Parathyroid adenoma (tissue), 2 donors: ENCODE data around the gene ZFAND3.

Experiments
- H2AFZ ChIP-seq: fragments of 300-600 bp; sonication (generic); one replicate; pipeline ENCODE4 v1.7.0; 2017; ENCODE audit warnings: antibody characterized with exemption, mild to moderate bottlenecking
- H3K27ac ChIP-seq: fragments of 300-600 bp; sonication (generic); one replicate; pipeline ENCODE4 v1.7.0; 2017
- H3K27me3 ChIP-seq: fragments of 300-600 bp; sonication (generic); one replicate; pipeline ENCODE4 v1.7.0; 2017; ENCODE audit warnings: low read length; ENCODE audit not compliant: control insufficient read depth, insufficient read depth
- H3K36me3 ChIP-seq: fragments of 300-600 bp; sonication (generic); one replicate; pipeline ENCODE4 v1.7.0; 2017; ENCODE audit warnings: low read length; ENCODE audit not compliant: control insufficient read depth, insufficient read depth
- H3K4me1 ChIP-seq: fragments of 300-600 bp; sonication (generic); one replicate; pipeline ENCODE4 v1.7.0; 2017; ENCODE audit warnings: control low read depth
- H3K4me2 ChIP-seq: fragments of 300-600 bp; sonication (generic); one replicate; pipeline ENCODE4 v1.7.0; 2017; ENCODE audit warnings: low read length
- H3K4me3 ChIP-seq: fragments of 300-600 bp; sonication (generic); one replicate; pipeline ENCODE4 v1.7.0; 2017; ENCODE audit warnings: low read depth, low read length
- H3K79me2 ChIP-seq: fragments of 300-600 bp; sonication (generic); one replicate; pipeline ENCODE4 v1.7.0; 2017; ENCODE audit warnings: control low read depth
- H3K9ac ChIP-seq: fragments of 300-600 bp; sonication (generic); one replicate; pipeline ENCODE4 v1.7.0; 2017; ENCODE audit warnings: mild to moderate bottlenecking
- H3K9me3 ChIP-seq: fragments of 300-600 bp; sonication (generic); one replicate; pipeline ENCODE4 v1.7.0; 2017; ENCODE audit warnings: low read length; ENCODE audit not compliant: control insufficient read depth
- TF ChIP-seq, protein P1 (sequence below): fragments of 300-600 bp; sonication (generic); IDR thresholded peaks from one replicate; pipeline ENCODE4 v1.7.0; 2017; ENCODE audit warnings: antibody characterized with exemption, mild to moderate bottlenecking
- donor health status: primary hyperparathyroidism.

The ZFAND3 gene

DNA sequence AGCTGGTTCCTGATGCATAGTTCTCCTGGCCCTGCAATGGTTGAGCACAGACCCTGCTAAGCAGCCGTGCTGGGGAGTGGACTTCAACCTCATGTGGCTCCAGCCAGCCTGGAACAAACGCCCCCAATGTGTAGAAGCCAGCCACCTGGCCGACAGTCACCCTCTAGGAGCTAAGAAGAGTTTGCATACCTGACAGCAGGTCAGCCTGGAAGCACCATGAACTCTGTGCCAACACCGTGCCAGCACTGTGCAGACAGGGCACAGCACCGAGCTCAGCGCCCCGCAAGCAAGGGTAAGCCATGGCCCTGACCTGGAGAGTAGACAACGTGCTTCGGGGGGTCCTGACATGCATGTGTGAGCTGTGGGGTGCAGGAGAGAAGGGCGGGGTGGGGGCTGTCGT lies 356.3 kb downstream of the ZFAND3 start:
- no peak overlapping the region for H3K9ac ChIP-seq
- no peaks in the 10 kb centered on the region for H3K4me1 ChIP-seq
- H3K4me3 ChIP-seq, result no peak overlapping the region
- no peaks in the 10 kb centered on the region for H3K79me2 ChIP-seq
- no peak overlapping the region for H3K4me2 ChIP-seq
- H3K27ac ChIP-seq, result no peak overlapping the region
- no peaks in the 10 kb centered on the region for H3K9me3 ChIP-seq
- no peak overlapping the region for H2AFZ ChIP-seq
- TF ChIP-seq, protein P1, sequence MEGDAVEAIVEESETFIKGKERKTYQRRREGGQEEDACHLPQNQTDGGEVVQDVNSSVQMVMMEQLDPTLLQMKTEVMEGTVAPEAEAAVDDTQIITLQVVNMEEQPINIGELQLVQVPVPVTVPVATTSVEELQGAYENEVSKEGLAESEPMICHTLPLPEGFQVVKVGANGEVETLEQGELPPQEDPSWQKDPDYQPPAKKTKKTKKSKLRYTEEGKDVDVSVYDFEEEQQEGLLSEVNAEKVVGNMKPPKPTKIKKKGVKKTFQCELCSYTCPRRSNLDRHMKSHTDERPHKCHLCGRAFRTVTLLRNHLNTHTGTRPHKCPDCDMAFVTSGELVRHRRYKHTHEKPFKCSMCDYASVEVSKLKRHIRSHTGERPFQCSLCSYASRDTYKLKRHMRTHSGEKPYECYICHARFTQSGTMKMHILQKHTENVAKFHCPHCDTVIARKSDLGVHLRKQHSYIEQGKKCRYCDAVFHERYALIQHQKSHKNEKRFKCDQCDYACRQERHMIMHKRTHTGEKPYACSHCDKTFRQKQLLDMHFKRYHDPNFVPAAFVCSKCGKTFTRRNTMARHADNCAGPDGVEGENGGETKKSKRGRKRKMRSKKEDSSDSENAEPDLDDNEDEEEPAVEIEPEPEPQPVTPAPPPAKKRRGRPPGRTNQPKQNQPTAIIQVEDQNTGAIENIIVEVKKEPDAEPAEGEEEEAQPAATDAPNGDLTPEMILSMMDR, result no peak
- no peaks in the 10 kb centered on the region for H3K36me3 ChIP-seq
- H3K27me3 ChIP-seq, result no peaks in the 10 kb centered on the region

DNA sequence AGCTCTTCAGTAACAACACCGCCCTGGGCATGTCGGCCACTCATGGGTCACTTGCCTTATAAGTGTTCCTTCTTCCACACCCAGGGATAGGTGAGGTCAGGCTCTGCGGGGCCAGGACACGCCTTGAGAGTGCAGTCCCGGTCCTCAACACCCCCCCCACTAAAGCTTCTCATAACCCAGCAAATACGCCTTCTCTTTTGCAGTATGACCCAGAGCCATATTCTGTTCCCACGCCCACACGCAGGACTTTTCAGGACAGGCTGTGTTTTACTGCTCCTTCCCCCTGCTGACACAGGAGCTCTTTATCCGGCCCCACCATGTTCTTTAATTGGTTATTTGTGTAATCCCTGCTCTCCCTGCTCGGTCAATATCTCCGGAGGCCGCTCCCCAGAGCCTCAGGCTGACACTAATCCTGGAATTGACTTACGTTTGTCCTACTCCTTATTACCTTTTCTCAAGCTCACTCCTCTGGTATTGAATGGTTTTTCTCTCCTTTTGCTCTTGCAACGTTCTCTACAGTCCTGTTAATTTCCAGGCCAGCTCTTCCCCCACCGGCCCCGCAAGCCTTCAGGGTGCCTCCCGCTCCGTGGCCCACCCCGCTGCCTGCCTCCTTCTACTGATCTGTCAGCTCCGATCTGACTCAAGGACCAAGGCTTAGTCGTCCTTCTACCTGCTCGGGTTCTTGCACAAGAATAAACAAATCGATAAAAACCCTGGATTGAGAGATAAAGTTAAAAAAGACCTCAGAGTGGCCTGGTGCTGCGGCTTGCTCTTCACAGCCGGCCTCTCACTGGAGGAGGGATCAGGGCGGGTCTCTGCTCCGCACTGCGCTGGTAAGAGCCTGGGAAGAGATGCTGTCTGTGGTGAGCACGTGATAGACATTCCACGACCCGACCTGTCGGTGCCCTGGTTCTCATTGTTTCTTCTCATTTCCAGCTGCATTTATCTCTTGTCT lies 357.5 kb downstream of the ZFAND3 start:
- no peaks in the 10 kb centered on the region for H3K27me3 ChIP-seq
- H3K9ac ChIP-seq, result no peak overlapping the region
- no peaks in the 10 kb centered on the region for H3K79me2 ChIP-seq
- H3K4me2 ChIP-seq, result no peak overlapping the region
- no peaks in the 10 kb centered on the region for H3K36me3 ChIP-seq
- TF ChIP-seq, protein P1, result no peak
- no peak overlapping the region for H3K27ac ChIP-seq
- H3K4me3 ChIP-seq, result no peak overlapping the region
- no peaks in the 10 kb centered on the region for H3K4me1 ChIP-seq
- no peaks in the 10 kb centered on the region for H3K9me3 ChIP-seq
- H2AFZ ChIP-seq, result no peak overlapping the region

DNA sequence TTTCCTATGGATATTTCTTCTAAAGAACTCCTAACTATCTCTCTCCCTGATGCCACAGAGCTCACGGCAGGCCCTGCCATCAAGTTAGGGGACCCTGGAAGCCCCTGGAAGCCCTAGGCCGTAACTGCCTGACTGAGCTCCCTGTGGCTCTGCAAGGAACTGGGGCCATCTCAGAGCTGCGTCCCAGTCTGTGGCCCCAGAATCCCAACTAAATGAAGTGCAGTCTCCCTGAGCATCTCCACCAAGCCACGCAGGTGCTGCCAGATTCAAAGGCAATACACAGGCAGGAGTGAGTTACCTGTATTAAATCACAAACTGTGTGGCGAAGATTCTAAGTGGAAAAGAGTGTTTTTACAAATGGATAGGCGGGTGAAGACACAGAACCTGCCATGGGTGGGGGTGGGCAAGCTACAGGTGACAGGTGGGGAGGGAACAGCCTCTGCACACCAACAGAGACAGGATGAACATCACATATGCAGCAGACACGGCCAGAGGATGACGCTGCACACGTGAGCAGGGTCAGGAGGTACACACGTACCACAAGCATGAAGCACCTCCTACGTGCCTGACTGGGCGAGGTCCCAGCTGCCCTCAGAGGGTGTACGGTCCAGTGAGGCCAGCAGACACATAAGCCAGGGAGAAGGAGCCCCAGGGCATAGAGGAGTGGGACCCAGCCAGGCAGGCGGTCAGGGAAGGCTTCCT lies 358.5 kb downstream of the ZFAND3 start:
- Histone ChIP-seq H3K27ac (no peak overlapping the region), H3K36me3 (no peaks in the 10 kb centered on the region)
- TF ChIP-seq, protein P1, result no peak

DNA sequence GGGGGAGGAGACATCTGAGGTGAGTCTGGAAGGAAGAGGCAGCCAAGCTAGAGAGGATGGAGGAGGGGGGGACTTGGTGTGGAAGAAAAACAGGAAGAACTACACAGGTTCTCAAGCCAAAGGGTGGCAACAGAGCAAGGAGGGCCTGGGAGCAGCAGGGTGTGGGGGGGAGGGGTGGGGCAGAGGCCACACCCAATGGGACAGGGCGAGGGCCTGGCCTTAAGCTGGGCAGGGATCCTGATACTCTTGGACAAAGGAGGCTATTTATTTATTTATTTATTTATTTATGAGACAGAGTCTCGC lies 359.0 kb downstream of the ZFAND3 start:
- TF ChIP-seq, protein P1, result no peak
- no peaks in the 10 kb centered on the region for H3K4me1 ChIP-seq
- no peaks in the 10 kb centered on the region for H3K36me3 ChIP-seq
- H2AFZ ChIP-seq, result no peak overlapping the region
- H3K9me3 ChIP-seq, result no peaks in the 10 kb centered on the region
- H3K4me3 ChIP-seq, result no peak overlapping the region
- H3K4me2 ChIP-seq, result no peak overlapping the region
- no peak overlapping the region for H3K27ac ChIP-seq
- no peak overlapping the region for H3K9ac ChIP-seq
- no peaks in the 10 kb centered on the region for H3K27me3 ChIP-seq
- no peaks in the 10 kb centered on the region for H3K79me2 ChIP-seq

More for the DNA sequence above, 358.5 kb downstream of the ZFAND3 start:
- Histone ChIP-seq H3K27me3 (no peaks in the 10 kb centered on the region), H2AFZ (no peak overlapping the region), H3K9ac (no peak overlapping the region), H3K79me2 (no peaks in the 10 kb centered on the region), H3K4me3 (no peak overlapping the region), H3K9me3 (no peaks in the 10 kb centered on the region), H3K4me1 (no peaks in the 10 kb centered on the region), H3K4me2 (no peak overlapping the region)
